GM06990 (cell line): ENCODE results near the gene RNF144A.

Experiments
- DNase-seq: peaks from one replicate; pipeline ENCODE4 v3.0.0-alpha.2; 2011; ENCODE audit not compliant: insufficient read length; ENCODE audit errors: extremely low read depth
- H3K27me3 ChIP-seq: replicated peaks from 2 replicates; pipeline ENCODE4 v1.6.0; 2011; ENCODE audit warnings: low read length; ENCODE audit not compliant: control insufficient read depth, insufficient read depth
- H3K36me3 ChIP-seq: 2 replicates; pipeline ENCODE4 v1.5.1; 2011; ENCODE audit warnings: low read length; ENCODE audit not compliant: control insufficient read depth, insufficient read depth
- H3K4me3 ChIP-seq: replicated peaks from 2 replicates; pipeline ENCODE4 v1.5.1; 2011; ENCODE audit warnings: low read depth, mild to moderate bottlenecking, control low read depth, low read length
- CTCF ChIP-seq: IDR thresholded peaks from 2 replicates; pipeline ENCODE4 v1.5.1; 2011; ENCODE audit warnings: low read length, control low read depth, mild to moderate bottlenecking, inconsistent platforms; ENCODE audit not compliant: insufficient read depth, poor library complexity, severe bottlenecking

Gene RNF144A

DNA sequence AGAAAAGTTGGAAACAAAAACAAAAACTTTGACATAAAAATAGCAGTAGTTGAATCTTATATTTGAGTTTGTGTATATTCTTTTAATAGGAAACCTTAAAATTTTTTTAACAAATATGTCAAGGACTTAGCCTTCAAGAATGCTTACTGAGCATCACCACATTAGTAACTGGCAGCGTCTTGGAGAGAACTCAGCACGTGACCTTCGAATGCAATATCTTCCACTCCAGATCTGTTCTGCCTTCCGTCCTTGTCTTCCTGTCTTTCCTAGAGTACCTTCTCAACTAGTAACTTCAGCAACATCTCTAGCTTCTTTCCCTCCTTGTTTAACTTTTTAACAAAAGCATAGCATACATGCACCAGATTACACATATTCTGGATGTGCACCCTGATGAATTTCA is 38.7 kb upstream of the RNF144A start:
- no peak for TF ChIP-seq CTCF
- no peak for DNase-seq
- Histone ChIP-seq H3K4me3 (no peak overlapping the region), H3K27me3 (no peaks in the 10 kb centered on the region), H3K36me3 (no peaks in the 10 kb centered on the region)

- DNase-seq = no peak
- H3K36me3 ChIP-seq = no peaks in the 10 kb centered on the region
- no peaks in the 10 kb centered on the region for H3K27me3 ChIP-seq
- no peak for TF ChIP-seq CTCF
- no peak overlapping the region for H3K4me3 ChIP-seq
These were observed 38.2 kb upstream of the RNF144A start for GRCh38 chr2:6879011-6879410.

GRCh38 chr2:6880200-6880733 is 36.9 kb upstream of the RNF144A start:
- Histone ChIP-seq H3K36me3 (no peaks in the 10 kb centered on the region), H3K4me3 (no peak overlapping the region), H3K27me3 (no peaks in the 10 kb centered on the region)
- no peak for TF ChIP-seq CTCF
- DNase-seq = no peak

DNA sequence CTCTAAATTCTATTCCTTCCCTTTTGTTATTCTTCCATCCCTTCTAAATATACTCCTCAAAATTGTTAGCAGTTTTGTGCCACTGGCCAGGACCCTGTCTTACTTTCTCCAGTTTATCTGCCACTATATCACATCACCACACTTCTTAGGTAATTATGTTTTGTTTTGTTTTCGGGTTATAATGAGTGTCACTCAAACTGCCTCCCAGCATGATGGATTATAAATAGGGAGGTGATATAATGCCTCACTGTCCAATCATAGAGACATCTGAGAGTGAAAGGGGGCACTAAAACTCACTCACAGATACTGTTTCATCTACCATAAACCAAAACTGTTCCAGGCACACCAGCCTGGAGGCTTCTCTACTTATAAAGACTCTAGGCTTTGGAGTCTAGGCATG is 36.2 kb upstream of the RNF144A start:
- Histone ChIP-seq H3K4me3 (no peak overlapping the region), H3K27me3 (no peaks in the 10 kb centered on the region), H3K36me3 (no peaks in the 10 kb centered on the region)
- no peak for DNase-seq
- no peak for TF ChIP-seq CTCF

- no peak for TF ChIP-seq CTCF
- Histone ChIP-seq H3K36me3 (no peaks in the 10 kb centered on the region), H3K4me3 (no peak overlapping the region), H3K27me3 (no peaks in the 10 kb centered on the region)
- DNase-seq = no peak
These were observed 35.7 kb upstream of the RNF144A start for GRCh38 chr2:6881516-6881915.
